HepG2 (cell line): Measurements from ENCODE around the gene AKAP9. TPM values are rescaled to one million over a fixed set of nuclear protein-coding genes. Genes with fewer than 3 reads are reported as not detected.

Source experiments
- ARHGAP35 ChIP-seq: sonication (generic); formaldehyde crosslinking; IDR thresholded peaks from 2 replicates; pipeline ENCODE4 v1.9.0; 2022; ENCODE audit warnings: mild to moderate bottlenecking, inconsistent platforms, moderate library complexity, missing genetic modification reagents, borderline replicate concordance
- DR1 ChIP-seq: sonication (generic); formaldehyde crosslinking; IDR thresholded peaks from 2 replicates; pipeline ENCODE4 v1.8.0; 2021; ENCODE audit warnings: mild to moderate bottlenecking, missing genetic modification reagents, inconsistent platforms
- FOXK2 ChIP-seq: fragments of 450-650 bp; IDR thresholded peaks from 2 replicates; pipeline ENCODE4 v1.6.1; 2016
- FOXM1 ChIP-seq: sonication (generic); formaldehyde crosslinking; IDR thresholded peaks from 2 replicates; pipeline ENCODE4 v1.5.0; 2020; ENCODE audit warnings: missing genetic modification reagents
- HNRNPK ChIP-seq: fragments of 200-400 bp; formaldehyde crosslinking; IDR thresholded peaks from 2 replicates; pipeline ENCODE4 v1.6.1; 2018; ENCODE audit warnings: low read length, low read depth, moderate library complexity, mild to moderate bottlenecking; ENCODE audit not compliant: poor library complexity, severe bottlenecking
- HOXA7 ChIP-seq: sonication (generic); formaldehyde crosslinking; IDR thresholded peaks from 2 replicates; pipeline ENCODE4 v1.8.1; 2022; ENCODE audit warnings: mild to moderate bottlenecking, missing genetic modification reagents, moderate library complexity
- KAT8 ChIP-seq: IDR thresholded peaks from 2 replicates; pipeline ENCODE4 v1.6.1; 2016; ENCODE audit warnings: missing genetic modification reagents, missing compliant biosample characterization
- KDM3A ChIP-seq: IDR thresholded peaks from 2 replicates; pipeline ENCODE4 v1.6.1; 2018; ENCODE audit warnings: low read depth, missing compliant biosample characterization
- MYC ChIP-seq: sonication (generic); formaldehyde crosslinking; IDR thresholded peaks from 2 replicates; pipeline ENCODE4 v1.9.0; 2021; ENCODE audit warnings: missing genetic modification reagents, borderline replicate concordance
- TCF7 ChIP-seq: sonication (generic); IDR thresholded peaks from 2 replicates; pipeline ENCODE4 v1.6.1; 2016; ENCODE audit warnings: antibody characterized with exemption, low read depth
- ZBTB7B ChIP-seq: sonication (generic); formaldehyde crosslinking; IDR thresholded peaks from 2 replicates; pipeline ENCODE4 v1.4.0; 2020; ENCODE audit warnings: missing genetic modification reagents
- ZFYVE20 ChIP-seq: sonication (generic); formaldehyde crosslinking; IDR thresholded peaks from 2 replicates; pipeline ENCODE4 v1.8.0; 2023; ENCODE audit warnings: low read depth, mild to moderate bottlenecking, moderate library complexity, missing genetic modification reagents, borderline replicate concordance
- ZNF503 ChIP-seq: sonication (generic); formaldehyde crosslinking; IDR thresholded peaks from 2 replicates; pipeline ENCODE4 v1.4.0; 2020; ENCODE audit warnings: missing genetic modification reagents
- ZNF556 ChIP-seq: sonication (generic); formaldehyde crosslinking; IDR thresholded peaks from 2 replicates; pipeline ENCODE4 v1.4.0; 2020; ENCODE audit warnings: mild to moderate bottlenecking, missing genetic modification reagents, borderline replicate concordance
- polyA plus RNA-seq, 8 experiments: library from polyadenylated mRNA; depleted of rRNA in 3 of 8; stranded (reverse) in 7 of 8; unstranded in 1 of 8; fragments of >200 nt; fragmentation: Illumina TruSeq in 4 of 8; extraction: Trizol in 4 of 8; gene quantifications; 2 replicates each; pipeline versions ENCODE4 v1.2.1 to v1.2.3, GENCODE V29; 2011 to 2016; ENCODE audit warnings: low read depth in 4 of 8, missing spikeins in 1 of 8, mixed read lengths in 1 of 8; ENCODE audit not compliant: insufficient read depth in 1 of 8
- total RNA-seq, 5 experiments: library from RNA; depleted of rRNA; stranded (reverse); fragments of >200 nt; fragmentation: Illumina TruSeq; extraction: Trizol; gene quantifications; 2 replicates each; pipeline ENCODE4 v1.2.3, GENCODE V29; 2016; ENCODE audit warnings: low read depth in 1 of 5
- TF ChIP-seq, protein P1 (sequence below): sonication (generic); formaldehyde crosslinking; IDR thresholded peaks from 2 replicates; pipeline ENCODE4 v1.4.0; 2020; ENCODE audit warnings: missing genetic modification reagents, borderline replicate concordance
- TF ChIP-seq, protein P2 (sequence below), 2 experiments: IDR thresholded peaks; 2 replicates each; pipeline ENCODE4 v1.6.1; 2011 to 2012; ENCODE audit warnings: low read length in 2 of 2, borderline replicate concordance in 1 of 2, low read depth in 1 of 2, mild to moderate bottlenecking in 1 of 2, moderate library complexity in 1 of 2
- TF ChIP-seq, protein P3 (sequence below), 2 experiments: fragments of 450-650 bp in 1 of 2; sonication (generic) in 1 of 2; formaldehyde crosslinking; IDR thresholded peaks; 2 replicates each; pipeline versions ENCODE4 v1.5.0 to v1.8.0; 2020 to 2022; ENCODE audit warnings: mild to moderate bottlenecking in 1 of 2, missing genetic modification reagents in 1 of 2
- TF ChIP-seq, protein P4 (sequence below): sonication (generic); formaldehyde crosslinking; conservative IDR thresholded peaks from 2 replicates; pipeline ENCODE4 v1.4.0; 2020; ENCODE audit warnings: missing genetic modification reagents

AKAP9 gene
- total and polyA plus RNA-seq, 2 of the 13 experiments (the other 11 are each of a cell fraction or from before 2014, with no cell fraction given), result 27.6 to 33.1 TPM

- TF ChIP-seq, protein P1, sequence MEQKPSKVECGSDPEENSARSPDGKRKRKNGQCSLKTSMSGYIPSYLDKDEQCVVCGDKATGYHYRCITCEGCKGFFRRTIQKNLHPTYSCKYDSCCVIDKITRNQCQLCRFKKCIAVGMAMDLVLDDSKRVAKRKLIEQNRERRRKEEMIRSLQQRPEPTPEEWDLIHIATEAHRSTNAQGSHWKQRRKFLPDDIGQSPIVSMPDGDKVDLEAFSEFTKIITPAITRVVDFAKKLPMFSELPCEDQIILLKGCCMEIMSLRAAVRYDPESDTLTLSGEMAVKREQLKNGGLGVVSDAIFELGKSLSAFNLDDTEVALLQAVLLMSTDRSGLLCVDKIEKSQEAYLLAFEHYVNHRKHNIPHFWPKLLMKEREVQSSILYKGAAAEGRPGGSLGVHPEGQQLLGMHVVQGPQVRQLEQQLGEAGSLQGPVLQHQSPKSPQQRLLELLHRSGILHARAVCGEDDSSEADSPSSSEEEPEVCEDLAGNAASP (CRISPR knock-in tag), result peak; percentile 41; the same call in 1 of the 2 replicates
- peak; percentile 82; the same call in 1 of the 2 replicates for TF ChIP-seq DR1 (CRISPR knock-in tag)
- peak; percentile 37; the same call in 1 of the 2 replicates for TF ChIP-seq KDM3A (CRISPR knock-in tag)
- peak; percentile 63 for TF ChIP-seq HNRNPK
- TF ChIP-seq, protein P2, sequence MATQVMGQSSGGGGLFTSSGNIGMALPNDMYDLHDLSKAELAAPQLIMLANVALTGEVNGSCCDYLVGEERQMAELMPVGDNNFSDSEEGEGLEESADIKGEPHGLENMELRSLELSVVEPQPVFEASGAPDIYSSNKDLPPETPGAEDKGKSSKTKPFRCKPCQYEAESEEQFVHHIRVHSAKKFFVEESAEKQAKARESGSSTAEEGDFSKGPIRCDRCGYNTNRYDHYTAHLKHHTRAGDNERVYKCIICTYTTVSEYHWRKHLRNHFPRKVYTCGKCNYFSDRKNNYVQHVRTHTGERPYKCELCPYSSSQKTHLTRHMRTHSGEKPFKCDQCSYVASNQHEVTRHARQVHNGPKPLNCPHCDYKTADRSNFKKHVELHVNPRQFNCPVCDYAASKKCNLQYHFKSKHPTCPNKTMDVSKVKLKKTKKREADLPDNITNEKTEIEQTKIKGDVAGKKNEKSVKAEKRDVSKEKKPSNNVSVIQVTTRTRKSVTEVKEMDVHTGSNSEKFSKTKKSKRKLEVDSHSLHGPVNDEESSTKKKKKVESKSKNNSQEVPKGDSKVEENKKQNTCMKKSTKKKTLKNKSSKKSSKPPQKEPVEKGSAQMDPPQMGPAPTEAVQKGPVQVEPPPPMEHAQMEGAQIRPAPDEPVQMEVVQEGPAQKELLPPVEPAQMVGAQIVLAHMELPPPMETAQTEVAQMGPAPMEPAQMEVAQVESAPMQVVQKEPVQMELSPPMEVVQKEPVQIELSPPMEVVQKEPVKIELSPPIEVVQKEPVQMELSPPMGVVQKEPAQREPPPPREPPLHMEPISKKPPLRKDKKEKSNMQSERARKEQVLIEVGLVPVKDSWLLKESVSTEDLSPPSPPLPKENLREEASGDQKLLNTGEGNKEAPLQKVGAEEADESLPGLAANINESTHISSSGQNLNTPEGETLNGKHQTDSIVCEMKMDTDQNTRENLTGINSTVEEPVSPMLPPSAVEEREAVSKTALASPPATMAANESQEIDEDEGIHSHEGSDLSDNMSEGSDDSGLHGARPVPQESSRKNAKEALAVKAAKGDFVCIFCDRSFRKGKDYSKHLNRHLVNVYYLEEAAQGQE (IDR thresholded peaks at IDR 0.05; ENCODE audit: borderline replicate concordance in 1 of 2, low read depth in 1 of 2, low read length in 2 of 2), result peak in 1 of 2 experiments; percentile 8; a peak in 1 of 4 replicates
- no peak for TF ChIP-seq FOXM1 (CRISPR knock-in tag)
- peak; percentile 92 for TF ChIP-seq MYC
- TF ChIP-seq, protein P3, sequence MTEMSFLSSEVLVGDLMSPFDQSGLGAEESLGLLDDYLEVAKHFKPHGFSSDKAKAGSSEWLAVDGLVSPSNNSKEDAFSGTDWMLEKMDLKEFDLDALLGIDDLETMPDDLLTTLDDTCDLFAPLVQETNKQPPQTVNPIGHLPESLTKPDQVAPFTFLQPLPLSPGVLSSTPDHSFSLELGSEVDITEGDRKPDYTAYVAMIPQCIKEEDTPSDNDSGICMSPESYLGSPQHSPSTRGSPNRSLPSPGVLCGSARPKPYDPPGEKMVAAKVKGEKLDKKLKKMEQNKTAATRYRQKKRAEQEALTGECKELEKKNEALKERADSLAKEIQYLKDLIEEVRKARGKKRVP (CRISPR knock-in tag; IDR thresholded peaks at IDR 0.05), result 0 out of 4 replicates have a peak, but pooled peaks of 1 of the 2 experiments have one; percentile 44
- no peak for TF ChIP-seq HOXA7 (CRISPR knock-in tag)
- peak; percentile 61; the same call in 1 of the 2 replicates for TF ChIP-seq ZBTB7B (CRISPR knock-in tag)
- peak; percentile 68; the same call in 1 of the 2 replicates for TF ChIP-seq ARHGAP35 (CRISPR knock-in tag)
- peak; percentile 37; the same call in 1 of the 2 replicates for TF ChIP-seq FOXK2
- TF ChIP-seq TCF7, result no peak
- TF ChIP-seq ZNF503, result peak; percentile 34; the same call in 1 of the 2 replicates
- TF ChIP-seq KAT8 (CRISPR knock-in tag), result peak; percentile 78
- TF ChIP-seq ZFYVE20, result no peak
- peak; percentile 95 for TF ChIP-seq ZNF556 (CRISPR knock-in tag)
- TF ChIP-seq, protein P4, sequence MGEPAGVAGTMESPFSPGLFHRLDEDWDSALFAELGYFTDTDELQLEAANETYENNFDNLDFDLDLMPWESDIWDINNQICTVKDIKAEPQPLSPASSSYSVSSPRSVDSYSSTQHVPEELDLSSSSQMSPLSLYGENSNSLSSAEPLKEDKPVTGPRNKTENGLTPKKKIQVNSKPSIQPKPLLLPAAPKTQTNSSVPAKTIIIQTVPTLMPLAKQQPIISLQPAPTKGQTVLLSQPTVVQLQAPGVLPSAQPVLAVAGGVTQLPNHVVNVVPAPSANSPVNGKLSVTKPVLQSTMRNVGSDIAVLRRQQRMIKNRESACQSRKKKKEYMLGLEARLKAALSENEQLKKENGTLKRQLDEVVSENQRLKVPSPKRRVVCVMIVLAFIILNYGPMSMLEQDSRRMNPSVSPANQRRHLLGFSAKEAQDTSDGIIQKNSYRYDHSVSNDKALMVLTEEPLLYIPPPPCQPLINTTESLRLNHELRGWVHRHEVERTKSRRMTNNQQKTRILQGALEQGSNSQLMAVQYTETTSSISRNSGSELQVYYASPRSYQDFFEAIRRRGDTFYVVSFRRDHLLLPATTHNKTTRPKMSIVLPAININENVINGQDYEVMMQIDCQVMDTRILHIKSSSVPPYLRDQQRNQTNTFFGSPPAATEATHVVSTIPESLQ (CRISPR knock-in tag), result no peak
These were observed at the start of gene AKAP9 (continued) for GRCh38 chr7:91940572-91941341.
